PC-9 (cell line): Measurements from ENCODE around the gene LRRC26.

Source experiments
- EZH2 ChIP-seq: fragments of 200-600 bp; sonication (generic); IDR thresholded peaks from 2 replicates; pipeline ENCODE4 v1.8.0; 2017; ENCODE audit warnings: antibody characterized with exemption, low read depth
- TF ChIP-seq, protein P1 (sequence below): fragments of 200-600 bp; sonication (generic); conservative IDR thresholded peaks from 2 replicates; pipeline ENCODE4 v1.6.1; 2017; ENCODE audit warnings: mixed run types, antibody characterized with exemption, mild to moderate bottlenecking, moderate library complexity

DNA sequence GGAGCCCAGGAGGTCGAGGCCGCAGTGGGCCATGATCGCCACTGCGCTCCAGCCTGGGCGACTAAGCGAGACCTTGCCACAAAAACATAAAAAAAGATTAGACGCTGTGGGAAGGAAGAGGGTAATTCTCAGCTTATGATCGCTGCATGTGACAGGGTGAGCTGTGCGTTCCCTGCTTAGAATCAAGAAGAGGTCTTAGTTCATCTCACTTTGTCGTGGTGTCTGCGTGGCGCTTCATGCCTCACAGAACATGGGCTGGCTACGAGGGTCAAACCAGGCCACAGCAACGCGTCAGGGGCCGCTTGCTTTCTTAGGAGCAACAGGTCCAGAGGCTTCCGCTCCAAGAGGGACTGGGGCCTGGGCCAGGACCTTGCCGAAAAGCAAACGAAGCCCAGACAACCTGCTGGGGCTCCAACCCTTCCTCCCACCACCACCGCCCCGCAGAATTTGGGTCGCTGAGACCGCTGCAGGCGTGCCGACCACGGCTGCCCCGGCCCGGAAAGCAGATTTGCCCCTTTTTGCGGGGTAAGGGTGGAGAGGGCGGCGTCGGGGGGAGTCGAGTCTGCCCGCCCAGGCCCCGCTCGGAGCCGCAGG lies 40.9 kb downstream of the LRRC26 start:
- TF ChIP-seq, protein P1, sequence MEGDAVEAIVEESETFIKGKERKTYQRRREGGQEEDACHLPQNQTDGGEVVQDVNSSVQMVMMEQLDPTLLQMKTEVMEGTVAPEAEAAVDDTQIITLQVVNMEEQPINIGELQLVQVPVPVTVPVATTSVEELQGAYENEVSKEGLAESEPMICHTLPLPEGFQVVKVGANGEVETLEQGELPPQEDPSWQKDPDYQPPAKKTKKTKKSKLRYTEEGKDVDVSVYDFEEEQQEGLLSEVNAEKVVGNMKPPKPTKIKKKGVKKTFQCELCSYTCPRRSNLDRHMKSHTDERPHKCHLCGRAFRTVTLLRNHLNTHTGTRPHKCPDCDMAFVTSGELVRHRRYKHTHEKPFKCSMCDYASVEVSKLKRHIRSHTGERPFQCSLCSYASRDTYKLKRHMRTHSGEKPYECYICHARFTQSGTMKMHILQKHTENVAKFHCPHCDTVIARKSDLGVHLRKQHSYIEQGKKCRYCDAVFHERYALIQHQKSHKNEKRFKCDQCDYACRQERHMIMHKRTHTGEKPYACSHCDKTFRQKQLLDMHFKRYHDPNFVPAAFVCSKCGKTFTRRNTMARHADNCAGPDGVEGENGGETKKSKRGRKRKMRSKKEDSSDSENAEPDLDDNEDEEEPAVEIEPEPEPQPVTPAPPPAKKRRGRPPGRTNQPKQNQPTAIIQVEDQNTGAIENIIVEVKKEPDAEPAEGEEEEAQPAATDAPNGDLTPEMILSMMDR: no peak
- no peak for TF ChIP-seq EZH2
